Activated naive CD8-positive, alpha-beta T cell treated with anti-CD3 and anti-CD28 coated beads, Interleukin-2, amount 10 ng/mL, durations not matched to agents 7 days and 5 days (primary cell): ENCODE measurements around the gene CILP. TPM values are rescaled to one million over a fixed set of nuclear protein-coding genes. Genes with fewer than 3 reads are reported as not detected.

ENCODE experiments used
- ATAC-seq: fragments of 150-1000 bp; cut with Tn5 transposase; one replicate; pipeline ENCODE4 v1.10.0; 2021; ENCODE audit warnings: low read depth, moderate library complexity
- POLR2A ChIA-PET: fragments of 350-600 bp; sonication (Branson Sonifier 250); formaldehyde crosslinking; loops from one replicate; lab custom pipeline; 2021; ENCODE audit warnings: antibody characterized with exemption; lab: Charles Lee
- DNase-seq: peaks from one replicate; pipeline ENCODE4 v3.0.0; 2021
- H3K27ac Mint-ChIP-seq: one replicate; pipeline ENCODE4 v1.8.0; 2022; ENCODE audit warnings: mild to moderate bottlenecking, mixed read lengths
- H3K27me3 Mint-ChIP-seq: one replicate; pipeline ENCODE4 v1.8.0; 2022; ENCODE audit warnings: mild to moderate bottlenecking, moderate library complexity, mixed read lengths
- H3K36me3 Mint-ChIP-seq: one replicate; pipeline ENCODE4 v1.8.0; 2021; ENCODE audit warnings: mild to moderate bottlenecking, mixed read lengths
- H3K4me1 Mint-ChIP-seq: one replicate; pipeline ENCODE4 v1.8.0; 2021; ENCODE audit warnings: mixed read lengths
- H3K4me3 Mint-ChIP-seq: one replicate; pipeline ENCODE4 v1.8.0; 2022; ENCODE audit warnings: mild to moderate bottlenecking, moderate library complexity, mixed read lengths
- H3K9me3 Mint-ChIP-seq: one replicate; pipeline ENCODE4 v1.8.0; 2021; ENCODE audit warnings: mixed read lengths
- total RNA-seq, 2 experiments: library from RNA; stranded (reverse); gene quantifications; one replicate each; pipeline ENCODE4 v1.2.3, GENCODE V29; 2021

CILP gene, protein sequence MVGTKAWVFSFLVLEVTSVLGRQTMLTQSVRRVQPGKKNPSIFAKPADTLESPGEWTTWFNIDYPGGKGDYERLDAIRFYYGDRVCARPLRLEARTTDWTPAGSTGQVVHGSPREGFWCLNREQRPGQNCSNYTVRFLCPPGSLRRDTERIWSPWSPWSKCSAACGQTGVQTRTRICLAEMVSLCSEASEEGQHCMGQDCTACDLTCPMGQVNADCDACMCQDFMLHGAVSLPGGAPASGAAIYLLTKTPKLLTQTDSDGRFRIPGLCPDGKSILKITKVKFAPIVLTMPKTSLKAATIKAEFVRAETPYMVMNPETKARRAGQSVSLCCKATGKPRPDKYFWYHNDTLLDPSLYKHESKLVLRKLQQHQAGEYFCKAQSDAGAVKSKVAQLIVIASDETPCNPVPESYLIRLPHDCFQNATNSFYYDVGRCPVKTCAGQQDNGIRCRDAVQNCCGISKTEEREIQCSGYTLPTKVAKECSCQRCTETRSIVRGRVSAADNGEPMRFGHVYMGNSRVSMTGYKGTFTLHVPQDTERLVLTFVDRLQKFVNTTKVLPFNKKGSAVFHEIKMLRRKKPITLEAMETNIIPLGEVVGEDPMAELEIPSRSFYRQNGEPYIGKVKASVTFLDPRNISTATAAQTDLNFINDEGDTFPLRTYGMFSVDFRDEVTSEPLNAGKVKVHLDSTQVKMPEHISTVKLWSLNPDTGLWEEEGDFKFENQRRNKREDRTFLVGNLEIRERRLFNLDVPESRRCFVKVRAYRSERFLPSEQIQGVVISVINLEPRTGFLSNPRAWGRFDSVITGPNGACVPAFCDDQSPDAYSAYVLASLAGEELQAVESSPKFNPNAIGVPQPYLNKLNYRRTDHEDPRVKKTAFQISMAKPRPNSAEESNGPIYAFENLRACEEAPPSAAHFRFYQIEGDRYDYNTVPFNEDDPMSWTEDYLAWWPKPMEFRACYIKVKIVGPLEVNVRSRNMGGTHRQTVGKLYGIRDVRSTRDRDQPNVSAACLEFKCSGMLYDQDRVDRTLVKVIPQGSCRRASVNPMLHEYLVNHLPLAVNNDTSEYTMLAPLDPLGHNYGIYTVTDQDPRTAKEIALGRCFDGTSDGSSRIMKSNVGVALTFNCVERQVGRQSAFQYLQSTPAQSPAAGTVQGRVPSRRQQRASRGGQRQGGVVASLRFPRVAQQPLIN
- under 1 TPM; 0.17 TPM for total RNA-seq

DNA sequence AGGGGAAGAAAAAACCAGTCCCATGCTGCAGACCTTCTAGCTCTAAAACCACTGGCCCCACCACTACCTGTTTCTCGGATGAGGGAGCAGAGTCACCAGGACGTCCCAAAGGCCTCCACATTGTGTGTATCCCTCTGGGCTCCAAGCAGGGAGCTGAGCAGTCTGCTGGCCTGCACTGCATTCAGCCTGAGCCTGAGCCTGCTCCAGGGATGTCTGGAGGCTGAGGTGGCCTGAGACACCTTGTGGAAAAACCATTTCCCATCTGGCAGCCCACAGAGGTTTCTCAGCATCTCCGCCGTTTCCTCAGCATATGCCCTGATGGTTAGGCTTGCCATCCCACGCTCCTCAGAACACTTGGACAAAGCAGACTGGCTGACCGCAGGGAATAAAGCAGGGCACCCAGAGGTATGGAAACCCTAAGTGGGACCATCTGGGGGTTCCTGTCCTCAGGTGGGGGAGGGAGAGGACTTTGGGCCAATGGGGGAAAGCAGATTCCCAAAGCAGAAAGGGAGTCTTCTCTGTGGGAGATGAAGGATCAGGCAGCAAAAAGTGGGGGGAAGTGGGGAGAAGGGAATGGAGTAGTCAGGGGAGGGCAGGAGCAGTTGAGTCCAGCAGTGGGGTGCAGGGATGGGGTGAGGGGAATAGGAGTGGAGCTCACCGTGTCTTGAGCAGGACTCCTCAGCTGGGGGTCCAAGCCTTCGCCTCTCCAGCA is at the start of gene CILP:
CILP (minus strand) TSS at position 704 of the 712 bp plus-strand sequence. CDS start 1,718 bp downstream, outside the sequence.
- H3K36me3 Mint-ChIP-seq = no peaks in the 10 kb centered on the region
- H3K27me3 Mint-ChIP-seq = no peaks in the 10 kb centered on the region
- H3K4me1 Mint-ChIP-seq = peaks cover 3% of the 10 kb centered on the region
- DNase-seq (no peak), ATAC-seq (no peak)
- H3K9me3 Mint-ChIP-seq = no peaks in the 10 kb centered on the region
- H3K4me3 Mint-ChIP-seq = no peak within 1 kb of the TSS
- POLR2A ChIA-PET = no interaction called here
- H3K27ac Mint-ChIP-seq = peak within 1 kb of the TSS; percentile 28

DNA sequence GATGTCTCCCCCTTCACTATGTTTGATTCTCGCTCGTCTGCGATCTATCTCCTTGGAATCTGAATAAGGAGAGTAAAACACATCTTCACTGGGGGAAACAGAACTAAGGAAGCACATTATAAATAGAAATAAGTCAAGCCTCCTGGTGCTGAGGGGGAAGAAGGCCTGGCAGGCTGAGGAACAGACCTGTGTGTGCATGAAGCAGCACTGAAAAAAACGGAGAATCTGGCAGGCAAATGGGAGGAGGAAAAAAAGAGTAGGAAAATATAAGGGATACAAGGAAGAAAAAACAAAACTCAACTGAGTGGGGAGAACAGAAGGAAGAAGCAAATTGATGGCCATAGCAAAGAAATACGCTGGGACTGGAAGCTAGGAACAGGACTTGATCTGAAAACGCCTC is 49.7 kb upstream of the CILP start:
- POLR2A ChIA-PET = no interaction called here

DNA sequence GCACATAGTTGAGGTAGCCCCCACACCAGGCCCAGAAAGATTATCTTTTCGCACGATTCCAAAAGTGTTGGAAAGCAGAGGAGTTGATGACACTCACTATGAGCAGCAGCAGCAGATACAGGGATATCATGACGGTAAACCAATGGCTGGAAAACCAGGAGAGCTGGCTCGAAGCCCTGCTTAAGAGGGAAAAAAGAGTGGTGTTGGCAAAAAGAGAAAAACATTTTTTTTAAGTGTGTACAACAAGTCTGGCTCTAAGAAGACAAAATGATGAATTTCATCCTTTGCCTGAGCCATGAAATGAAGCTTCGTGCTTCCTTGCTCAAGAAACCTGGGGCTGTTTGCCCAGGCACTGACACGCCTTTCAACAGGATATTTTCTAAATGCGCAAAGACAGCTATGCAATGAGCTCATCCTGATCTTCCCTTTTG is 48.1 kb upstream of the CILP start:
- peaks cover 2% of the 10 kb centered on the region for H3K4me1 Mint-ChIP-seq
- ATAC-seq (no peak), DNase-seq (no peak)
- H3K27ac Mint-ChIP-seq = no peak overlapping the region
- POLR2A ChIA-PET = no interaction called here
- no peak overlapping the region for H3K4me3 Mint-ChIP-seq
- peaks cover 11% of the 10 kb centered on the region for H3K36me3 Mint-ChIP-seq
- no peaks in the 10 kb centered on the region for H3K27me3 Mint-ChIP-seq
- H3K9me3 Mint-ChIP-seq = no peaks in the 10 kb centered on the region

More for the DNA sequence above, 49.7 kb upstream of the CILP start:
- Mint-ChIP-seq H3K27me3 (no peaks in the 10 kb centered on the region), H3K27ac (no peak overlapping the region), H3K9me3 (no peaks in the 10 kb centered on the region), H3K4me3 (no peak overlapping the region), H3K4me1 (no peaks in the 10 kb centered on the region), H3K36me3 (peaks cover 9% of the 10 kb centered on the region)
- DNase-seq = no peak
- no peak for ATAC-seq

DNA sequence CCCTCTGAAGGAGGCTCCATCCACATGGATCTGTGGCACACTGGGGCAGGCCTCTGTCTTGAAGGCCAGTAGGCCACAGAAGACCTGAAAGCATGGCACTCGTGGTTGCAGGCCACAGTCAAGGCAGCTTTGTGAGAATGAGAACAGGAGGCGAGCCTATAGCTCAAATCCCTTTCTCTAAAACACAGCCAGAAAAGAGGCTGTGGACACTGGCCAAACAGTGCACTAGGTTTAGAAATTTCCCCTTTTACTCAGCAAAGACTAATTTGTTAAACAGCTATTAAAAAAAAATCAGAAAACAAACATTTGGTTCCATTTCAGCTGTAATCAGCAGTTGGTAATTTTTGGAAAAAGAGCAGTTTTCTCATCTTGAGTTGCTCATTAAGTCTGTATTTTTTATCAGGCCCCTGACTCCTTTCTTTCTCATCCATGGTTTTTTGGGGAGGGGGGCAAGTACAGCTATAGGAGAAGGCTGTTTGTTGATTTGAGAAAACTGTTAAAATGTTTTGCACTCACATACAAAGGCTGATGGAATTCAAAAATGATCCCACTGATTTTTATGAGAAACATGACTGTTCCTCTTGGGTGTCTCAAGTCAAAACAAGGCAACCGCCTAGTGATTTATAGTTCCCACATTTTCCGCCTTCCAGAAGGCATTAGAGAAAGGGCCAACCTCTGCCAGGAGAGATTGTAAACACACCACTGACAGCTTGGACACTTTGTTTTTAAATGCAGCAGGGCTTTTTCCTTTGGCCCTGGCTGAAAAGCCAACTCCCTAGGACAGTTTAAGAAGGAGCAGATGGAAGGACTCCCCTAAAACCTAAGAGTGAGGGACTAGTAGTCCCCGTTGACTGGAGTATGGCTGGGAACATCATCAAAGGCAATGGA is 47.3 kb upstream of the CILP start:
- POLR2A ChIA-PET = no interaction called here
- no peak overlapping the region for H3K27ac Mint-ChIP-seq

DNA sequence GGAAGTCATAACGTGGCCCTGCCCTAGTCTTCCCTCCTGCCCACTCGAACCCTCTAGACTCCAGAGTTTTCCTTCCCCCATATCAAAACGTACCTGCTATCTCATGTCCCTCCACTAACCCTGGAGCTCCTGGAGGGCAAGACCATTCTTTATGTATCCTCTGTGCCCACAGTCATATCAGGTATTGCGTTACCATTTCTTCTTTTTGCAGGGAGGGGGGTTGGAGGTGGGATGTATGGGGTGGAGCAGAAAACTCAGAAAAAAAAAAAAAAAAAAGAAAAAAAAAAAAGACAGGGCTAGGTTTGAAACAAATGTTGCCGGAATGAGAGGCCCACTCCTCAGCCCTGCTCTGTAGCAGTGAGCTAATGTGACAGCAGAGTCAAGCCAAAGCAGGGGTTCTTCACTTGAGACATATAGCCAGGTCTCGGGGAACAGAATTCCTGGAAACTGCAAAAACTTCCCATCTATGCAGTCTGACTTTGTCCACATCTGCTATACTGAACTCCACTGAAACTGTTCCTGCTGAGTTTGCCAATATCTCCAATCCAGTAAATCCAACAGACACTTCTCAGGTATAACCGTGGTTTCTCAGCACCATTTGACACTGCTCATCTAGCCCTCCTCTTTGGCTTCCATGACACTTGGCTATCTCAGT is 44.3 kb upstream of the CILP start:
- DNase-seq = no peak
- POLR2A ChIA-PET = interaction anchor here (0.7 kb wide), 2 partner anchors 70 to 291 kb away, joined by 4 to 6 read pairs; no protein-coding TSS in a partner anchor
- ATAC-seq = no peak
- Mint-ChIP-seq H3K36me3 (peaks cover 8% of the 10 kb centered on the region), H3K27me3 (no peaks in the 10 kb centered on the region), H3K4me1 (peaks cover 2% of the 10 kb centered on the region), H3K9me3 (no peaks in the 10 kb centered on the region), H3K27ac (no peak overlapping the region), H3K4me3 (no peak overlapping the region)

More for the DNA sequence above, 47.3 kb upstream of the CILP start:
- DNase-seq = no peak
- Mint-ChIP-seq H3K36me3 (peaks cover 11% of the 10 kb centered on the region), H3K4me1 (peaks cover 2% of the 10 kb centered on the region), H3K27me3 (no peaks in the 10 kb centered on the region), H3K4me3 (no peak overlapping the region), H3K9me3 (no peaks in the 10 kb centered on the region)
- no peak for ATAC-seq

DNA sequence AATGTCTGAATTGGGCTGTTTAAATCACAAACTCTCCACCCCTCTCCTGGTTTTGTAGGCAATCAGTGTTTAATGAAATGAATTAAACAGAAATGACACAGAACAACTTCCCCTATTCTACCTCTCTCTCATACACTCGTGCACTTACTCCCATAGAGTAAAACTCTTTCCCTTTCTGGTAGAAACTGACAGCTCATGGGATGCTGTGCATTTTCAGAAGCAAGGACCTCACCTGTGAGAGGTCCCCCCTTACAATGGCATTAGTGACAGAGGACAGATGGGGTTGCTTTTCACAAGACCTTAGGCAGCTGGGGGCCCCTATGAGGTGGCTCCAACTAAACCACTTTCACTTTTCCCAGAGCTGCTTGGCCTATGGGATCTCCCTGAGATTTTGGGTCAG is 43.5 kb upstream of the CILP start:
- no peak for DNase-seq
- H3K4me3 Mint-ChIP-seq = no peak overlapping the region
- POLR2A ChIA-PET = interaction anchor here (0.7 kb wide), 1 partner anchor 69 kb away, joined by 6 read pairs; no protein-coding TSS in a partner anchor
- H3K36me3 Mint-ChIP-seq = peaks cover 8% of the 10 kb centered on the region
- H3K4me1 Mint-ChIP-seq = peaks cover 2% of the 10 kb centered on the region
- no peaks in the 10 kb centered on the region for H3K27me3 Mint-ChIP-seq
- no peak overlapping the region for H3K27ac Mint-ChIP-seq
- ATAC-seq = no peak
- H3K9me3 Mint-ChIP-seq = no peaks in the 10 kb centered on the region

DNA sequence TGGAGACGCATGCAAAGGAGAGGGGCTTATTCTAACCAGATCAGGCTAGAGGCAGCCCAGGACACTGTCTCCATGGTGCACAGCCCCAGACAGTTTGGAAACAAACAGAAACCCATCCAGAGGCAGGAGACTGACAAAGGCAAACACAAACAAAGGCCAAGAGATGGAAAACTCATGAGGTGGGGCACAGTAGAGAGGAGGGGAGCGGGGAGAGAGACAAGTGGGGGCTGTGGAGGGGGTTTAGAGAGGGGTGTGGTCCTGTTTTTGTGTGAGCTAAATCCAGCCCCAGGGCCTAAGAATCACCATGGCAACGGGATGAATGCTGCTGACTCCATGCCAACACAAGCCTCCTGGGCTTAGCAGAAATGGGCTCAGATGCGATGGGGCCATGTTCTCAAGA is 43.1 kb upstream of the CILP start:
- DNase-seq (no peak), ATAC-seq (no peak)
- no peaks in the 10 kb centered on the region for H3K27me3 Mint-ChIP-seq
- peaks cover 4% of the 10 kb centered on the region for H3K4me1 Mint-ChIP-seq
- no peaks in the 10 kb centered on the region for H3K9me3 Mint-ChIP-seq
- peaks cover 5% of the 10 kb centered on the region for H3K36me3 Mint-ChIP-seq
- POLR2A ChIA-PET = no interaction called here
- H3K27ac Mint-ChIP-seq = no peak overlapping the region
- H3K4me3 Mint-ChIP-seq = no peak overlapping the region

DNA sequence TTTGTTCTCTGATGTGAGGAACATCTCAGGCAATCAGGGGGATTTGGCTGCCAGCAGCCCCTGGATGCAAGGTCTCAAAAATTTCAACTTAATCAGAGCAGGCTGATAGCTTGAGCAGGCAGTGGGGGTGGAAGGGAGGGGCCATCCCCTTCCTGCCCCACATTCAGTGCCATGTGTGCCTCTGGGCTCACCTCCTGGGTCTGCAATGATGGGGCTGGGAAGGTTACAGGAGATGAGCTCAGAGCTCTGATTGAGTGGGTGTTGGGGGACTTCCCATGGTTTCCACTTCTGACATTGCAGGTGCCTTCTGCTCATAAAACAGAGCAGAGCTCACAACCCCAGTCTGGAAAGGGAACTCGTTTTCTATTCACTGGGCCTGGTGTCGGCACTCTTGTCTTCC is 38.4 kb upstream of the CILP start:
- H3K27me3 Mint-ChIP-seq = no peaks in the 10 kb centered on the region
- POLR2A ChIA-PET = interaction anchor here (0.6 to 0.7 kb wide), 3 partner anchors 55 to 287 kb away, joined by 3 to 7 read pairs (median 3); partner anchors contain the start of gene RNU5B-1
- H3K36me3 Mint-ChIP-seq = peaks cover 5% of the 10 kb centered on the region
- no peaks in the 10 kb centered on the region for H3K9me3 Mint-ChIP-seq
- DNase-seq (no peak), ATAC-seq (peak; percentile 58)
- peak overlapping the region; percentile 34 for H3K27ac Mint-ChIP-seq
- peaks cover 3% of the 10 kb centered on the region for H3K4me1 Mint-ChIP-seq
- no peak overlapping the region for H3K4me3 Mint-ChIP-seq

DNA sequence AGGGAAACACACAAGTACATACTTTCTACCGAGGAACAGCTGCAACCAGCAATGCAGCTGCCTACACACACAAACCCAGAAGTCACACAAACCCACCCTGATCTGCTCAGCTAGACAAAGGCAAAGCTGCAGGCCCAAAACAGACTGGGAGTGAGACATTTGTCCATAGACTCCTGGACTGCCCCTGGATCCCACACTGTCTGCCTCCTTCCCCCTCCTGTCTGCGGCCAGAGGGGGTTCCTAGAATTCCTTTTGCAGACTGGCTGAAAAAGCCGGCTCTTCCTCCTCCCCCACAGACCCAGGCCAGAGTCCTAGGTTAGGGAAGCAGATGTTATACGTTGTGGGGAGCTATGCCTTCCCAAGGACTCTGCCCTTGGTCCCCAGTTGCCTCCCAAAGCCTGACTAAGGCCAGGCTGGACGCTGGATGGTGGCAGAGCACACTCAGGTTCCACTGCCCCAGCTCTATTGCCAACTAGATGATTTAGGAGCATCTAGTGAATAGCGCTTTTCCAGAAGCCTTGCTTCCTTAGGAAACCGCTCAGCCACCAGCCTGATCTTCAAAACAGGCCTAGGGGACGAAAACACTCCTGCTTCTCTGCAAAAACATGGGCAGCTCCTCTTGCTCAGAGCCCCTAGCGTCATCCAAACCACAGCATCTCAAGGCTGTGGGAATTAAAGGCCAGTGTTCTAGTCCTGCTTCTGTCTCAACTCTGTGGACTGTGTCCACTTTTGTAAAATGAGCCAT is 37.4 kb upstream of the CILP start:
- no peak overlapping the region for H3K4me3 Mint-ChIP-seq
- ATAC-seq (no peak), DNase-seq (no peak)
- H3K4me1 Mint-ChIP-seq = peaks cover 2% of the 10 kb centered on the region
- POLR2A ChIA-PET = no interaction called here
- no peaks in the 10 kb centered on the region for H3K27me3 Mint-ChIP-seq
- peaks cover 5% of the 10 kb centered on the region for H3K36me3 Mint-ChIP-seq
- no peaks in the 10 kb centered on the region for H3K9me3 Mint-ChIP-seq
- peak overlapping the region; percentile 48 for H3K27ac Mint-ChIP-seq

DNA sequence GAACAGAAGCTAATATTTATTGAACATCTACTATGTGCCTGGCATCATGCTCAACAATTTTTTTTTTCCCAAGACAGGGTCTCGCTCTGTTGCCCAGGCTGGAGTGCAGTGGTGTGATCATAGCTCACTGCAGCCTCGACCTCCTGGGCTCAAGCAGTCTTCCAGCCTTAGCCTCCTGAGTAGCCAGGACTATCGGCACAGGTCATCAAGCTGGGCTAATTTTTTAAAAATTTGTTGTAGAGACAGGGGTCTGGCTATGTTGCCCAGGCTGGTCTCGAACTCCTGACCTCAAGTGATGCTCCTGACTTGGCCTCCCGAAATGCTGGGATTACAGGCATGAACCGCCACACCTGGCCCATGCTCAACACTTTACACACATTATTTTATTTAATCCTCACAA is 35.7 kb upstream of the CILP start:
- DNase-seq (no peak), ATAC-seq (no peak)
- POLR2A ChIA-PET = no interaction called here
- Mint-ChIP-seq H3K27ac (no peak overlapping the region), H3K4me1 (peaks cover 2% of the 10 kb centered on the region), H3K4me3 (no peak overlapping the region), H3K27me3 (no peaks in the 10 kb centered on the region), H3K9me3 (no peaks in the 10 kb centered on the region), H3K36me3 (peaks cover 4% of the 10 kb centered on the region)
